GM12891 (cell line): Measurements from ENCODE around the gene HIP1.

Source experiments
- DNase-seq: peaks from one replicate; pipeline ENCODE4 v3.0.0; 2011; ENCODE audit warnings: low spot score; ENCODE audit not compliant: insufficient read length
- FAIRE-seq: peaks from 2 replicates; lab custom pipeline; 2011; peaks lifted over from hg19 to GRCh38; lab: Jason Lieb, UNC
- PAX5 ChIP-seq: IDR thresholded peaks from 2 replicates; pipeline ENCODE4 v1.6.1; 2011; ENCODE audit warnings: low read length, moderate library complexity, mild to moderate bottlenecking; ENCODE audit not compliant: insufficient read depth, severe bottlenecking
- POLR2A ChIP-seq: IDR thresholded peaks from 2 replicates; pipeline ENCODE4 v1.6.1; 2011; ENCODE audit warnings: low read depth, low read length, control low read depth
- POLR2AphosphoS5 ChIP-seq: IDR thresholded peaks from 2 replicates; pipeline ENCODE4 v1.6.1; 2011; ENCODE audit warnings: low read depth, low read length, control low read depth
- POU2F2 ChIP-seq: IDR thresholded peaks from 2 replicates; pipeline ENCODE4 v1.6.1; 2011; ENCODE audit warnings: low read depth, mild to moderate bottlenecking, control low read depth, low read length, moderate library complexity
- SPI1 ChIP-seq: IDR thresholded peaks from 2 replicates; pipeline ENCODE4 v1.6.1; 2011; ENCODE audit warnings: low read depth, low read length, control low read depth
- TAF1 ChIP-seq: IDR thresholded peaks from 2 replicates; pipeline ENCODE4 v1.6.1; 2011; ENCODE audit warnings: low read depth, low read length, control low read depth

The HIP1 gene

GRCh38 chr7:75667938-75668337 is 70.8 kb downstream of the HIP1 start:
- DNase-seq (no peak), FAIRE-seq (no peak)
- TF ChIP-seq TAF1 (no peak), POU2F2 (no peak), SPI1 (no peak), POLR2AphosphoS5 (no peak), PAX5 (no peak), POLR2A (no peak)

GRCh38 chr7:75663302-75663907 is 75.3 kb downstream of the HIP1 start:
- no peak for FAIRE-seq
- TF ChIP-seq TAF1 (no peak), POLR2A (no peak), POLR2AphosphoS5 (no peak), PAX5 (no peak), SPI1 (no peak), POU2F2 (no peak)
- DNase-seq = no peak

- FAIRE-seq = peak; percentile 95
- no peak for DNase-seq
Observed at GRCh38 chr7:75662579-75663301, 76.0 kb downstream of the HIP1 start.

GRCh38 chr7:75660566-75661215 is 78.0 kb downstream of the HIP1 start:
- DNase-seq (no peak), FAIRE-seq (no peak)
- TF ChIP-seq SPI1 (no peak), POLR2A (no peak), POLR2AphosphoS5 (no peak), PAX5 (no peak), POU2F2 (no peak), TAF1 (no peak)

More at GRCh38 chr7:75662579-75663301, 76.0 kb downstream of the HIP1 start:
- TF ChIP-seq SPI1 (peak; percentile 41; the same call in 1 of the 2 replicates), POLR2AphosphoS5 (no peak), TAF1 (0 out of 2 replicates have a peak, but pooled peaks have one; percentile 32), POLR2A (peak; percentile 40; the same call in 1 of the 2 replicates), PAX5 (peak; percentile 22), POU2F2 (peak; percentile 79; the same call in 1 of the 2 replicates)

GRCh38 chr7:75658802-75659201 is 79.9 kb downstream of the HIP1 start:
- TF ChIP-seq POLR2AphosphoS5 (no peak), POLR2A (no peak), PAX5 (no peak), SPI1 (no peak), TAF1 (no peak), POU2F2 (no peak)
- FAIRE-seq (no peak), DNase-seq (no peak)

- TF ChIP-seq POLR2A (no peak), POLR2AphosphoS5 (no peak), TAF1 (no peak), PAX5 (no peak), SPI1 (no peak), POU2F2 (no peak)
- DNase-seq = no peak
Observed at GRCh38 chr7:75658369-75658768, 80.4 kb downstream of the HIP1 start.

GRCh38 chr7:75657866-75658265 is 80.9 kb downstream of the HIP1 start:
- TF ChIP-seq SPI1 (no peak), PAX5 (no peak), POLR2AphosphoS5 (no peak), POU2F2 (no peak), TAF1 (no peak), POLR2A (no peak)
- no peak for FAIRE-seq
- no peak for DNase-seq

More at GRCh38 chr7:75658369-75658768, 80.4 kb downstream of the HIP1 start:
- no peak for FAIRE-seq

- DNase-seq = no peak
- FAIRE-seq = no peak
- TF ChIP-seq SPI1 (no peak), POLR2AphosphoS5 (no peak)
Observed at GRCh38 chr7:75656740-75657139, 82.0 kb downstream of the HIP1 start.

- FAIRE-seq (no peak), DNase-seq (no peak)
- TF ChIP-seq SPI1 = no peak
- TF ChIP-seq POLR2AphosphoS5 = no peak
Observed at GRCh38 chr7:75655536-75655935, 83.2 kb downstream of the HIP1 start.
